ENCODE data around the gene PTCHD4. TPM values are rescaled to one million over a fixed set of nuclear protein-coding genes. Genes with fewer than 3 reads are reported as not detected.

The PTCHD4 gene
- total RNA-seq, 1 experiment from 2014 or later = 0.96 TPM

DNA sequence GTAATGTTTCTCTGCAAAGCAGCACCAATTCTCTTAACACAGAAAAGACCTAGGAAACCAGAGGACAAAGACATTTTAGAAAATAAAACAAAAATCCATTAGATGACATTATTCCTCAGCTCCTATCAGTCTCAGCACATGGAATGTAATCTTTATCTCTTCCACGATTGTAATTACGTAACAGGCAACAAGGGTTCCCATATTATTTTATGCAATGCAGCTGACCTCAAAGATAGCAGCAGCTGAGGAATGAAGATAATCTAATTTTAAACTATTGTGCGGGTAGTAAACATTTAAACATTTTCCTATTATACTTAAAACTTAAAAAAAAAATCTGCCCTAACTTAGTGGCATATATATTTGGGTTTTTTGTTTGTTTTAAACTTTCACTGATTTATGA, 33.0 kb upstream of the PTCHD4 start:
- Mint-ChIP-seq H3K4me1 (peaks cover 0 to 5% of the 10 kb centered on the region in 2 experiments; a peak in 1 of 4 replicates), H3K4me3 (no peak overlapping the region), H3K36me3 (ENCODE audit: insufficient read depth in 1 of 3, low read depth in 3 of 3) (peaks cover 0 to 3% (median 2%) of the 10 kb centered on the region in 3 experiments; a peak in 4 of 7 replicates), H3K9me3 (peaks cover 1 to 4% of the 10 kb centered on the region in 2 experiments; a peak in 2 of 5 replicates), H3K27ac (no peak overlapping the region), H3K27me3 (ENCODE audit: low read depth) (0 out of 2 replicates have a peak, but pooled peaks cover under 1% of the 10 kb centered on the region)
- TF ChIP-seq, protein P1, sequence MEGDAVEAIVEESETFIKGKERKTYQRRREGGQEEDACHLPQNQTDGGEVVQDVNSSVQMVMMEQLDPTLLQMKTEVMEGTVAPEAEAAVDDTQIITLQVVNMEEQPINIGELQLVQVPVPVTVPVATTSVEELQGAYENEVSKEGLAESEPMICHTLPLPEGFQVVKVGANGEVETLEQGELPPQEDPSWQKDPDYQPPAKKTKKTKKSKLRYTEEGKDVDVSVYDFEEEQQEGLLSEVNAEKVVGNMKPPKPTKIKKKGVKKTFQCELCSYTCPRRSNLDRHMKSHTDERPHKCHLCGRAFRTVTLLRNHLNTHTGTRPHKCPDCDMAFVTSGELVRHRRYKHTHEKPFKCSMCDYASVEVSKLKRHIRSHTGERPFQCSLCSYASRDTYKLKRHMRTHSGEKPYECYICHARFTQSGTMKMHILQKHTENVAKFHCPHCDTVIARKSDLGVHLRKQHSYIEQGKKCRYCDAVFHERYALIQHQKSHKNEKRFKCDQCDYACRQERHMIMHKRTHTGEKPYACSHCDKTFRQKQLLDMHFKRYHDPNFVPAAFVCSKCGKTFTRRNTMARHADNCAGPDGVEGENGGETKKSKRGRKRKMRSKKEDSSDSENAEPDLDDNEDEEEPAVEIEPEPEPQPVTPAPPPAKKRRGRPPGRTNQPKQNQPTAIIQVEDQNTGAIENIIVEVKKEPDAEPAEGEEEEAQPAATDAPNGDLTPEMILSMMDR (conservative IDR thresholded peaks at IDR 0.05) = no peak
- Histone ChIP-seq H3K23me2 (ENCODE audit: insufficient read length, low read depth, low read length, poor library complexity, severe bottlenecking) (no peaks in the 10 kb centered on the region), H3K9ac (ENCODE audit: extremely low read depth, insufficient read length, low read length) (no peak overlapping the region), H2BK120ac (ENCODE audit: low read depth, low read length, poor library complexity, severe bottlenecking) (no peak overlapping the region), H3K27me3 (ENCODE audit: insufficient read depth, low read length) (no peaks in the 10 kb centered on the region), H3K23ac (ENCODE audit: insufficient read length, low read depth, low read length) (no peak overlapping the region), H4K91ac (ENCODE audit: insufficient read length, low read depth, low read length) (no peak overlapping the region), H2AFZ (ENCODE audit: low read length) (no peak overlapping the region), H3K27ac (ENCODE audit: insufficient read length, low read depth, low read length) (no peak overlapping the region), H3K4me2 (ENCODE audit: insufficient read depth, insufficient read length, low read length) (no peak overlapping the region), H3T11ph (ENCODE audit: low read length) (no peak overlapping the region), H3K14ac (ENCODE audit: insufficient read depth, low read length) (no peak overlapping the region), H3K9me3 (ENCODE audit: control insufficient read depth, low read depth, low read length) (no peaks in the 10 kb centered on the region), H2AK5ac (ENCODE audit: insufficient read length, low read length) (no peak overlapping the region), H2BK15ac (ENCODE audit: low read depth, low read length) (no peak overlapping the region), H4K8ac (replicated peaks; ENCODE audit: insufficient read length, low read depth, low read length) (no peak overlapping the region), H3K79me1 (ENCODE audit: insufficient read depth, low read depth, low read length, poor library complexity, severe bottlenecking) (no peaks in the 10 kb centered on the region), H3K79me2 (ENCODE audit: insufficient read depth, low read length) (no peaks in the 10 kb centered on the region), H3K4ac (ENCODE audit: low read depth, low read length) (no peak overlapping the region), H3K18ac (ENCODE audit: insufficient read length, low read depth, low read length) (no peak overlapping the region), H4K20me1 (ENCODE audit: control insufficient read depth, insufficient read depth, insufficient read length) (no peaks in the 10 kb centered on the region), H2BK5ac (ENCODE audit: insufficient read length, low read length) (no peak overlapping the region), H4K5ac (ENCODE audit: insufficient read length, low read depth, low read length) (no peak overlapping the region), H2BK20ac (ENCODE audit: low read depth, low read length, poor library complexity, severe bottlenecking) (no peak overlapping the region), H2BK12ac (ENCODE audit: insufficient read length, low read depth, low read length) (no peak overlapping the region), H3K56ac (ENCODE audit: insufficient read length, low read depth, low read length) (no peak overlapping the region), H3K4me1 (ENCODE audit: insufficient read depth, low read length) (no peaks in the 10 kb centered on the region)
- no peak for DNase-seq
- no CpG with 5 or more reads among the region's 3 CpGs for WGBS (ENCODE audit: extremely low coverage, insufficient read length, low lambda C conversion rate)
